Measurements from ENCODE around the gene WDR59. TPM values are rescaled to one million over a fixed set of nuclear protein-coding genes. Genes with fewer than 3 reads are reported as not detected.
"Not testable (repeated sequence)": the region's sequence is repeated elsewhere in the genome, so short reads cannot be mapped to it uniquely, and the experiment has no call there.

The WDR59 gene
- total RNA-seq, 8 experiments from 2014 or later, result 13.2 to 66.4 (median 22.4) TPM

GRCh38 chr16:75021410-75021809 is 36.5 kb upstream of the WDR59 start:
- Histone ChIP-seq H3K27ac (no peak overlapping the region), H3K4me1 (replicated peaks in 1 of 2) (no peaks in the 10 kb centered on the region), H3K4me3 (no peak overlapping the region)
- 0 to 100% (median 94%) methylated on average over 1 of the region's 1 CpG; no CpG with 5 or more reads in 1 of the 10 experiments for WGBS, 10 experiments
- in situ Hi-C loops (cut with MboI; ENCODE audit: low pct_unique_long_range_greater_than_20kb in 2 of 9, low sequenced_read_pairs in 9 of 9, unreplicated experiment in 9 of 9), result no loop called here
- no peak for ATAC-seq (replicated peaks in 6 of 8)

DNA sequence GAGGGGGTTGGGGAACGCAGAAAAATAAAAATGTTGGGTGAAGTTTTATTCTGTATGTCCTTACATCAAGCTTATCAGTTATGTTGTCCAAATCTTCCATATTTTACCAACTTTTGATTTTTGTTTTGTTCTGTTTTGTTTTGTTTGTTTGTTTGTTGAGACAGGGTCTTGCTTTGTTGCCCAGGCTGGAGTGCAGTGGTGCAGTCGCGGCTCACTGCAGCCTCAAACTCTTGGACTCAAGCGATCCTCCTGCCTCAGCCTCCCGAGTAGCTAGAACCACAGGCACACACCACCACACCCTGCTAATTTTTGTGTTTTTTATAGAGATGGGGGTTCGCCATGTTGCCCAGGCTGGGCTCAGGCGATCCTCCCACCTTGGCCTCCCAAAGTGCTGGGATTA is 34.7 kb upstream of the WDR59 start:
- H3K4me3 ChIP-seq, result no peak overlapping the region
- H3K4me1 ChIP-seq (replicated peaks in 1 of 2), result no peaks in the 10 kb centered on the region
- 85 to 100% (median 98%) methylated on average over 2 to 7 of the region's 7 CpGs; no CpG with 5 or more reads in 1 of the 10 experiments for WGBS, 10 experiments
- ATAC-seq (replicated peaks in 6 of 8), result no peak
- no peak overlapping the region for H3K27ac ChIP-seq
- in situ Hi-C loops (cut with MboI; ENCODE audit: low pct_unique_long_range_greater_than_20kb in 2 of 9, low sequenced_read_pairs in 9 of 9, unreplicated experiment in 9 of 9), result no loop called here

- WGBS, 10 experiments, result 85 to 100% (median 96%) methylated on average over 1 to 7 of the region's 8 CpGs; no CpG with 5 or more reads in 2 of the 10 experiments
- Histone ChIP-seq H3K4me3 (no peak overlapping the region), H3K4me1 (replicated peaks in 1 of 2) (no peaks in the 10 kb centered on the region), H3K27ac (no peak overlapping the region)
- in situ Hi-C loops (cut with MboI; ENCODE audit: low pct_unique_long_range_greater_than_20kb in 2 of 9, low sequenced_read_pairs in 9 of 9, unreplicated experiment in 9 of 9), result no loop called here
- ATAC-seq (replicated peaks in 6 of 8), result no peak
These were observed 34.1 kb upstream of the WDR59 start for GRCh38 chr16:75019007-75019406.

DNA sequence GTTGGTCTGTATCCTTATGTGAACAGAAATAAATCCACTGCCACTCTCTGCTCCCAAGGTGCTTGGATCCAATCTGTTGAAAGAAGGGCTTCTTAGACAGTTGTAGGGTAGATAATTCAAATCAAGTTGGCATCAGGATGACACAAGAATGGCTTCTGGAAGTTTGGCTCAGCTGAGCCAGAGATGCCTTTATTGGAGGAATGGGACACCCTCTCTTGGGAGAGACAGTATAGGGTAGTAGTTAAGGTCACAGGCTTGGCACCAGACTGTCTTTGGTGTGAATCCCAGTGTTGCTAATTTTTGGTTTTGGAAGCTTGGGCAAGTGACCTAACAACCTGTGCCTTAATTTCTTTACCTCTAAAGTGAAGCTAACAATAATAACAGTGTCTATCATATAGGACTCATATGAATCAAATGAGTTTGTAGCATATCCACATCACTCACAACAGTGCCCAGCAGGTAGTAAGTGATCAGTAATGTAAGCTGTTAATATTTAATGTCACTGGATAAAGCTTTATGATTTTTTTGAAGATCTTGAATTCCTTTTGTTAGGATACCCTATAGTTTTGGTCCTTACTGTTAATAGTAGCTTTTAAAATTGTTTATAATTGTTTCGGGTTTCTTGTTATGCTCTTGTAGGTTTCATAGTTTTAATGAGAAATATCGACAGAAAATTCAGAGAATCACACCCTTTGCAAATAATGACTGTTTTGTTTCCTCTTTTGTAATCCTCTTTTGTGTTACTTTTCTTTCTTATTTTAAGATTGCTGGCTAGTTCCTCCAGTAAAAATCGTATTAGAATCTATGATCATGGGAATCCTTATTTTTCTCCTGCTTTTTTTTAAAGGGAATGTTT is 33.0 kb upstream of the WDR59 start:
- ATAC-seq (replicated peaks in 6 of 8), result no peak
- in situ Hi-C loops (cut with MboI; ENCODE audit: low pct_unique_long_range_greater_than_20kb in 2 of 9, low sequenced_read_pairs in 9 of 9, unreplicated experiment in 9 of 9), result no loop called here

DNA sequence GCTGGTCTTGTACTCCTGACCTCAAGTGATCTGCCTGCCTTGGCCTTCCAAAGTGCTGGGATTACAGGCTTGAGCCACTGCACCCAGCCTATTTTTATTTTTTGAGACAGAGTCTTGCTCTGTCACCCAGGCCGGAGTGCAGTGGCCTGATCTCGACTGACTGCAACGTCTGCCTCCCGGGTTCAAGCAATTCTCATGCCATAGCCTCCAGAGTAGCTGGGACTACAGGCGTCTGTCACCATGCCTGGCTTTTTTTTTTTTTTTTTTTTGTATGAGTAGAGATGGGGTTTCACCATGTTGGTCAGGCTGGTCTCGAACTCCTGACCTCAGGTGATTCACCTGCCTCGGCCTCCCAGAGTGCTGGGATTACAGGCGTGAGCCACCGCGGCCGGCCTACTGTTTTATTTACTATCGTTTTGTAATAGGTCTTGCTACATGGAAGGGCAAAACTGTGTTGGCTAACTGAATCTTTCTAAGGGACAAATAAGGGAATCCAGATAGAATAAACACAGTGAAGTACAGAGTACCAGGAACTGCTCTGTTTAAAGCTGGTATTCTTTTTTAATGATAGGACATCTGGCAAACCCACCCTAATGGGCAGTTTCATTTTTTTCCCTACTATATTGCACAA is 31.6 kb upstream of the WDR59 start:
- H3K4me3 ChIP-seq; H3K27ac ChIP-seq; in situ Hi-C loops (cut with MboI; ENCODE audit: low pct_unique_long_range_greater_than_20kb in 2 of 9, low sequenced_read_pairs in 9 of 9, unreplicated experiment in 9 of 9); ATAC-seq (replicated peaks in 6 of 8): not testable (repeated sequence)
- peaks cover 9 to 12% of the 10 kb centered on the region in 2 donors for H3K4me1 ChIP-seq (replicated peaks in 1 of 2)
- WGBS, 10 experiments, result 73 to 100% (median 90%) methylated on average over 1 to 10 of the region's 12 CpGs; no CpG with 5 or more reads in 5 of the 10 experiments

More for the DNA sequence above, 33.0 kb upstream of the WDR59 start:
- 35 to 100% (median 73%) methylated on average over 1 to 3 of the region's 3 CpGs for WGBS, 10 experiments
- H3K27ac ChIP-seq, result no peak overlapping the region
- no peaks in the 10 kb centered on the region for H3K4me1 ChIP-seq (replicated peaks in 1 of 2)
- no peak overlapping the region for H3K4me3 ChIP-seq

DNA sequence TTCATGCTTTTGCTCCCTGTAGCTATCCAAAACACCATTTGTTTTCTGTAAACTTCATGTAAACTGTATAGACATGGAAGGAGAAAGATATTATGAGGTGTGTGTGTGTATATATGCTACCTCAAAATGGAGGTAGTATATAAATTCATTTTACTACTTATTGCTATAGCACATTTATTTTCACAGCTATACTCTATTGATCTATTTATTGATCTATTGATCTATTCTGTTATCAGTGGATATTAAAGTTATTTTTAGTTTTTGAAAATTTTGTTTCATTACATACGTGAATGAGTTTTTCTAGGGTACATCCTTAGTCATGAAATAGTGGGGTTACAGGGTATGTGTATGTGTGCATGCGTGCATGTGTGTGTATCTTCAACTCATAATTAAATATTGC is 29.4 kb upstream of the WDR59 start:
- WGBS, 10 experiments, result 89 to 100% (median 100%) methylated on average over 1 to 2 of the region's 2 CpGs; no CpG with 5 or more reads in 2 of the 10 experiments
- no peak for ATAC-seq (replicated peaks in 6 of 8)
- no peak overlapping the region for H3K4me3 ChIP-seq
- H3K4me1 ChIP-seq (replicated peaks in 1 of 2), result peaks cover 12 to 14% of the 10 kb centered on the region in 2 donors
- in situ Hi-C loops (cut with MboI; ENCODE audit: low pct_unique_long_range_greater_than_20kb in 2 of 9, low sequenced_read_pairs in 9 of 9, unreplicated experiment in 9 of 9), result no loop called here
- H3K27ac ChIP-seq, result no peak overlapping the region

- in situ Hi-C loops (cut with MboI; ENCODE audit: low pct_unique_long_range_greater_than_20kb in 2 of 9, low sequenced_read_pairs in 9 of 9, unreplicated experiment in 9 of 9); H3K4me3 ChIP-seq; ATAC-seq (replicated peaks in 6 of 8); H3K27ac ChIP-seq: not testable (repeated sequence)
- WGBS, 10 experiments, result 80 to 100% (median 100%) methylated on average over 1 to 2 of the region's 6 CpGs; no CpG with 5 or more reads in 5 of the 10 experiments
- peaks cover 12 to 14% of the 10 kb centered on the region in 2 donors for H3K4me1 ChIP-seq (replicated peaks in 1 of 2)
These were observed 28.2 kb upstream of the WDR59 start for GRCh38 chr16:75013123-75013522.

DNA sequence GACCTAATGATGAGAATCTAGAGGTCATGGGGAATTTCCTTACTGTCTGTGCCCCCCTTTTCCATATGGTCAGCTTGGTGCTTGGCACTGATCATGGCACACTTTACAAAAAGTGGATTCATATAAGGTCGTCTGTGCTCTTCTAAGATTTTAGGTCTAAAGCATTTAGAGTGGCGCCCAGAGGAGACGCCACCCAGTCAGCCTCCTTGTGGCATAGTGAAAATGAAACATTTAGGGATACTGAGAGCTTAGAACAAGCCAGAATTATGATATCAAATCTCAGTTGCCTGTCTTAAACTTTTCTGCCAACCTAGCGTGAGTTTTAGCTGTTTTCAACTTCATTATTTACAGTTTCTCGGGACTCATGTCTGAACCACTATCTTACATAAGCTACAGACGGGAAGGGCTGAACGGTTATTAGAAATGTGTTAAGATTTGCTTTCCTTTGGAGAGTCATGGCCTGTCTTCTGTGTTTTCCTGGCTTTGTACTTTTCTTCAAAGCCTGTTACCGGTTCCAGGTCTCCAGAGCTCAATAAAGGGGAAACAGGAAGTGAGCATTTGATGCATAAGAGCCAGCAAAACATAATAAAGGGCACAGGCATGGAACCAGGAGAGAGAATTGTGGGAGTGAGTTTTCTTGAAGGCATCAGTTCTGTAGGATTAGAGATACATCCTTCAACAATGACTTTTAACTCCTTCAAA is 27.6 kb upstream of the WDR59 start:
- in situ Hi-C loops (cut with MboI; ENCODE audit: low pct_unique_long_range_greater_than_20kb in 2 of 9, low sequenced_read_pairs in 9 of 9, unreplicated experiment in 9 of 9), result no loop called here
- Histone ChIP-seq H3K4me3 (no peak overlapping the region), H3K4me1 (replicated peaks in 1 of 2) (peaks cover 12 to 14% of the 10 kb centered on the region in 2 donors), H3K27ac (peak overlapping the region in 1 of 2 donors; percentile 49)
- ATAC-seq (replicated peaks in 6 of 8), result no peak
- WGBS, 10 experiments, result 62 to 100% (median 84%) methylated on average over 2 to 7 of the region's 8 CpGs; no CpG with 5 or more reads in 1 of the 10 experiments

GRCh38 chr16:75011634-75012307 is 26.8 kb upstream of the WDR59 start:
- peak; percentile 68 to 98 (median 82) for ATAC-seq (replicated peaks in 6 of 8)
- WGBS, 10 experiments, result 0 to 81% (median 31%) methylated on average over 1 to 2 of the region's 3 CpGs; no CpG with 5 or more reads in 4 of the 10 experiments
- in situ Hi-C loops (cut with MboI; ENCODE audit: low pct_unique_long_range_greater_than_20kb in 2 of 9, low sequenced_read_pairs in 9 of 9, unreplicated experiment in 9 of 9), result no loop called here
- Histone ChIP-seq H3K4me3 (no peak overlapping the region), H3K27ac (peak overlapping the region in 1 of 2 donors; percentile 49), H3K4me1 (replicated peaks in 1 of 2) (peaks cover 12 to 14% of the 10 kb centered on the region in 2 donors)

DNA sequence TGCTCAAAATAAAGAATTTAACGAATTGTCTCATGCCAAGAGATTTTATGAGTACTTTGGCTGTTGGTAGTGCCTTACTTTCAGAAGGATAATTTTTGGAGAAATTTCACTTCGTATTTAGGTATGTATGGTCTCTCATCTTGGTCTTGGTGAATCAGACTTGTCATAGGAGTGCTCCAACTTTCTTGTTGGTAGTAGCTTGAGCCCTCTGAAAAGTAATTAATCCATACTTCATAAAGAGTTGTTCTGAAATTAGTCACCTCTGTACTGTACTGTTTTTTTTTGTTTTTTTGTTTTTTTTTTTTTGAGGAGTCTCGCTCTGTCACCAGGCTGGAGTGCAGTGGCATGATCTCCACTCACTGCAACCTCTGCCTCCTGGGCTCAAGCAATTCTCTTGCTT is 25.5 kb upstream of the WDR59 start:
- Histone ChIP-seq H3K27ac (no peak overlapping the region), H3K4me1 (replicated peaks in 1 of 2) (peaks cover 12 to 14% of the 10 kb centered on the region in 2 donors), H3K4me3 (no peak overlapping the region)
- in situ Hi-C loops (cut with MboI; ENCODE audit: low pct_unique_long_range_greater_than_20kb in 2 of 9, low sequenced_read_pairs in 9 of 9, unreplicated experiment in 9 of 9), result no loop called here
- WGBS, 10 experiments, result 0 to 100% (median 86%) methylated on average over 1 to 3 of the region's 3 CpGs; no CpG with 5 or more reads in 1 of the 10 experiments
- no peak for ATAC-seq (replicated peaks in 6 of 8)

GRCh38 chr16:75007443-75007842 is 22.5 kb upstream of the WDR59 start:
- Histone ChIP-seq H3K4me1 (replicated peaks in 1 of 2) (peaks cover 13 to 15% of the 10 kb centered on the region in 2 donors), H3K27ac (no peak overlapping the region), H3K4me3 (no peak overlapping the region)
- 83 to 100% (median 100%) methylated on average over 1 of the region's 1 CpG; no CpG with 5 or more reads in 3 of the 10 experiments for WGBS, 10 experiments
- ATAC-seq (replicated peaks in 6 of 8), result no peak
- in situ Hi-C loops (cut with MboI; ENCODE audit: low pct_unique_long_range_greater_than_20kb in 2 of 9, low sequenced_read_pairs in 9 of 9, unreplicated experiment in 9 of 9), result no loop called here

- ATAC-seq (replicated peaks in 6 of 8), result no peak
- 25 to 100% (median 93%) methylated on average over 1 to 4 of the region's 4 CpGs; no CpG with 5 or more reads in 1 of the 10 experiments for WGBS, 10 experiments
- Histone ChIP-seq H3K4me1 (replicated peaks in 1 of 2) (peaks cover 15 to 16% of the 10 kb centered on the region in 2 donors), H3K4me3 (no peak overlapping the region), H3K27ac (no peak overlapping the region)
- in situ Hi-C loops (cut with MboI; ENCODE audit: low pct_unique_long_range_greater_than_20kb in 2 of 9, low sequenced_read_pairs in 9 of 9, unreplicated experiment in 9 of 9), result no loop called here
These were observed 20.8 kb upstream of the WDR59 start for GRCh38 chr16:75005697-75006096.

All from motor neuron (in vitro differentiated cells).